ENCODE data around the gene ANKRD18A.
A peak's percentile ranks its signal among the peaks of the same experiment; 100 is the strongest.

Gene ANKRD18A

GRCh38 chr9:38620483-38621433 is at the start of gene ANKRD18A:
Gene ANKRD18A, minus strand, starts transcription at chr9:38620596. Its CDS starts 311 bp downstream, at chr9:38620285.
- peak; percentile 88 for DNase-seq (ENCODE audit: low spot score)

GRCh38 chr9:38668791-38669466 is 48.5 kb upstream of the ANKRD18A start:
- no peak for DNase-seq (ENCODE audit: low spot score)

GRCh38 chr9:38662763-38663593 is 42.6 kb upstream of the ANKRD18A start:
- DNase-seq (ENCODE audit: low spot score): no peak

GRCh38 chr9:38659538-38659937 is 39.1 kb upstream of the ANKRD18A start:
- no peak for DNase-seq (ENCODE audit: low spot score)

GRCh38 chr9:38656896-38657295 is 36.5 kb upstream of the ANKRD18A start:
- DNase-seq (ENCODE audit: low spot score): no peak

GRCh38 chr9:38652486-38652885 is 32.1 kb upstream of the ANKRD18A start:
- DNase-seq (ENCODE audit: low spot score): no peak

- no peak for DNase-seq (ENCODE audit: low spot score)
Measured at GRCh38 chr9:38652044-38652443, 31.6 kb upstream of the ANKRD18A start.

- DNase-seq (ENCODE audit: low spot score): no peak
Measured at GRCh38 chr9:38651400-38652042, 31.1 kb upstream of the ANKRD18A start.

GRCh38 chr9:38650564-38650963 is 30.2 kb upstream of the ANKRD18A start:
- DNase-seq (ENCODE audit: low spot score): no peak

GRCh38 chr9:38649731-38650363 is 29.5 kb upstream of the ANKRD18A start:
- no peak for DNase-seq (ENCODE audit: low spot score)

- DNase-seq (ENCODE audit: low spot score): no peak
Measured at GRCh38 chr9:38644601-38645000, 24.2 kb upstream of the ANKRD18A start.

GRCh38 chr9:38643815-38644173 is 23.4 kb upstream of the ANKRD18A start:
- DNase-seq (ENCODE audit: low spot score): no peak

- no peak for DNase-seq (ENCODE audit: low spot score)
Measured at GRCh38 chr9:38642951-38643814, 22.8 kb upstream of the ANKRD18A start.

- DNase-seq (ENCODE audit: low spot score): peak; percentile 69
Measured at GRCh38 chr9:38641985-38642864, 21.8 kb upstream of the ANKRD18A start.

GRCh38 chr9:38641142-38641541 is 20.7 kb upstream of the ANKRD18A start:
- DNase-seq (ENCODE audit: low spot score): no peak

GRCh38 chr9:38639577-38639940 is 19.2 kb upstream of the ANKRD18A start:
- no peak for DNase-seq (ENCODE audit: low spot score)

- no peak for DNase-seq (ENCODE audit: low spot score)
Measured at GRCh38 chr9:38638881-38639576, 18.6 kb upstream of the ANKRD18A start.

GRCh38 chr9:38634315-38634714 is 13.9 kb upstream of the ANKRD18A start:
- DNase-seq (ENCODE audit: low spot score): no peak

- no peak for DNase-seq (ENCODE audit: low spot score)
Measured at GRCh38 chr9:38629511-38629910, 9.1 kb upstream of the ANKRD18A start.

Measured in iPS-NIHi11 (cell line).